B cell (primary cell): Measurements from ENCODE around the gene RALBP1. TPM values are rescaled to one million over a fixed set of nuclear protein-coding genes. Genes with fewer than 3 reads are reported as not detected.

ENCODE experiments used
- ATAC-seq: fragments of 200-7000 bp; cut with Tn5 transposase; one replicate; pipeline ENCODE4 v1.10.0; 2021; ENCODE audit warnings: low read depth, mild to moderate bottlenecking, moderate number of reproducible peaks, moderate library complexity
- CTCF ChIA-PET: fragments of 350-600 bp; sonication (Branson Sonifier 250); formaldehyde crosslinking; loops from one replicate; lab custom pipeline; 2021; ENCODE audit warnings: antibody characterized with exemption, inconsistent platforms; lab: Charles Lee
- POLR2A ChIA-PET: fragments of 350-600 bp; sonication (Branson Sonifier 250); formaldehyde crosslinking; loops from one replicate; lab custom pipeline; 2021; ENCODE audit warnings: antibody characterized with exemption; lab: Charles Lee
- DNase-seq: peaks from one replicate; pipeline ENCODE4 v3.0.0; 2013
- H2AFZ ChIP-seq: 2 replicates; pipeline ENCODE4 v1.6.1; 2012; ENCODE audit warnings: mild to moderate bottlenecking, low read depth, low read length; ENCODE audit not compliant: insufficient read depth, poor library complexity, severe bottlenecking
- H3K27ac ChIP-seq, 2 donors: 1 replicate in 1 of 2; 2 replicates in 1 of 2; pipeline ENCODE4 v1.5.1; 2012 to 2013; ENCODE audit warnings: low read length in 2 of 2, mild to moderate bottlenecking in 2 of 2, moderate library complexity in 1 of 2
- H3K27me3 ChIP-seq, 4 experiments: fragments of 200-600 bp in 1 of 4; sonication (generic) in 1 of 4; replicated peaks in 1 of 4; 1 replicate in 2 of 4; 2 replicates in 2 of 4; pipeline versions ENCODE4 v1.6.1 to v1.7.0; 2013 to 2016; ENCODE audit warnings: low read length in 3 of 4, mild to moderate bottlenecking in 2 of 4, mixed read lengths in 1 of 4, moderate library complexity in 1 of 4; ENCODE audit not compliant: insufficient read depth in 4 of 4, control insufficient read depth in 3 of 4; ENCODE audit errors: control extremely low read depth in 1 of 4
- H3K36me3 ChIP-seq, 2 experiments: replicated peaks in 1 of 2; 1 replicate in 1 of 2; 2 replicates in 1 of 2; pipeline versions ENCODE4 v1.6.1 to v1.7.1; 2013; ENCODE audit warnings: low read length in 1 of 2; ENCODE audit not compliant: insufficient read depth in 2 of 2, control insufficient read depth in 1 of 2; ENCODE audit errors: control extremely low read depth in 1 of 2, extremely low read depth in 1 of 2
- H3K4me1 ChIP-seq, 2 donors: fragments of 200-600 bp in 1 of 2; sonication (generic) in 1 of 2; 1 replicate in 1 of 2; 2 replicates in 1 of 2; pipeline versions ENCODE4 v1.5.1 to v1.6.1; 2013 to 2017; ENCODE audit warnings: low read length in 2 of 2; ENCODE audit not compliant: control insufficient read depth in 2 of 2, insufficient read depth in 2 of 2
- H3K4me2 ChIP-seq: replicated peaks from 2 replicates; pipeline ENCODE3; 2012; ENCODE audit warnings: mild to moderate bottlenecking, low read depth, low read length; ENCODE audit not compliant: poor library complexity, severe bottlenecking
- H3K4me3 ChIP-seq, 5 experiments: fragments of 200-600 bp in 1 of 5; sonication (generic) in 1 of 5; 1 replicate in 3 of 5; 2 replicates in 2 of 5; pipeline versions ENCODE4 v1.5.1 to v1.7.0; 2011 to 2016; ENCODE audit warnings: low read length in 4 of 5, mild to moderate bottlenecking in 4 of 5, low read depth in 2 of 5, control low read depth in 1 of 5, moderate library complexity in 1 of 5; ENCODE audit not compliant: insufficient read depth in 1 of 5; ENCODE audit errors: control extremely low read depth in 1 of 5, extremely low read depth in 1 of 5
- H3K79me2 ChIP-seq: fragments of 200-600 bp; sonication (generic); one replicate; pipeline ENCODE4 v1.6.0; 2016; ENCODE audit warnings: low read length; ENCODE audit not compliant: control insufficient read depth, insufficient read depth
- H3K9ac ChIP-seq: fragments of 200-600 bp; sonication (generic); 2 replicates; pipeline ENCODE4 v1.6.1; 2017; ENCODE audit warnings: mild to moderate bottlenecking, low read length, moderate library complexity
- H3K9me3 ChIP-seq, 3 donors: one replicate each; pipeline versions ENCODE4 v1.6.1 to v1.7.1; 2013; ENCODE audit warnings: low read length in 2 of 3; ENCODE audit not compliant: control insufficient read depth in 2 of 3, insufficient read depth in 1 of 3; ENCODE audit errors: control extremely low read depth in 1 of 3
- H4K20me1 ChIP-seq: 2 replicates; pipeline ENCODE4 v1.6.0; 2012; ENCODE audit warnings: mild to moderate bottlenecking, low read length; ENCODE audit not compliant: insufficient read depth, control insufficient read depth, poor library complexity, severe bottlenecking
- H3K27ac Mint-ChIP-seq: one replicate; pipeline ENCODE4 v1.8.0; 2021; ENCODE audit warnings: mixed read lengths
- H3K27me3 Mint-ChIP-seq: one replicate; pipeline ENCODE4 v1.8.0; 2021; ENCODE audit warnings: mixed read lengths
- H3K4me1 Mint-ChIP-seq: one replicate; pipeline ENCODE4 v1.8.0; 2021; ENCODE audit warnings: mixed read lengths
- H3K4me3 Mint-ChIP-seq: one replicate; pipeline ENCODE4 v1.8.0; 2021; ENCODE audit warnings: mixed read lengths
- H3K9me3 Mint-ChIP-seq: one replicate; pipeline ENCODE4 v1.8.0; 2022; ENCODE audit warnings: mixed read lengths; ENCODE audit not compliant: insufficient read depth
- CTCF ChIP-seq: fragments of 200-600 bp; IDR thresholded peaks from one replicate; pipeline ENCODE4 v1.8.0; 2022; ENCODE audit warnings: antibody characterized with exemption, mild to moderate bottlenecking
- EZH2 ChIP-seq: IDR thresholded peaks from 2 replicates; pipeline ENCODE4 v1.6.1; 2012; ENCODE audit warnings: borderline replicate concordance, low read depth, mild to moderate bottlenecking, moderate library complexity, low read length; ENCODE audit not compliant: insufficient read depth, poor library complexity, severe bottlenecking
- WGBS: methylation state at CpG from one replicate; pipeline ENCODE4 v1.1.5; 2013; ENCODE audit warnings: missing lambda C conversion rate; ENCODE audit not compliant: insufficient coverage; 5-methylcytosine and 5-hydroxymethylcytosine counted together
- intact Hi-C: fragments of 100-400 bp; cut with micrococcal nuclease; formaldehyde crosslinking; loops from one replicate; pipeline ENCODE4 v1.10.0; 2022
- polyA plus RNA-seq: library from polyadenylated mRNA; depleted of rRNA; stranded (reverse); fragments of >200 nt; gene quantifications from 2 replicates; pipeline ENCODE4 v1.2.3, GENCODE V29; 2012
- total RNA-seq, 2 donors: library from RNA; stranded (reverse); fragments of 120-200 nt in 1 of 2; gene quantifications; 1 replicate in 1 of 2; 2 replicates in 1 of 2; pipeline versions ENCODE4 v1.2.3 to v1.2.4, GENCODE V29; 2013 to 2022

The RALBP1 gene
- total and polyA plus RNA-seq, 2 donors (not counting 1 experiment from before 2014, with no cell fraction given), result 14.9 to 38.0 TPM

GRCh38 chr18:9574473-9575115 is 99.3 kb downstream of the RALBP1 start:
- H3K4me2 ChIP-seq, result no peak overlapping the region
- ATAC-seq (no peak), DNase-seq (no peak)
- ChIA-PET POLR2A (no interaction called here), CTCF (interaction anchor here (1.2 to 2.1 kb wide), 3 partner anchors 8 to 196 kb away, joined by 3 to 9 read pairs (median 8); no protein-coding TSS in a partner anchor)
- 100% methylated on average over 3 of the region's 7 CpGs for WGBS
- no peak overlapping the region for H3K27ac Mint-ChIP-seq
- H3K9me3 Mint-ChIP-seq, result no peaks in the 10 kb centered on the region
- no peaks in the 10 kb centered on the region for H3K9me3 ChIP-seq
- H3K9ac ChIP-seq, result no peak overlapping the region
- no peaks in the 10 kb centered on the region for H3K27me3 ChIP-seq
- no peak overlapping the region for H2AFZ ChIP-seq
- no peak for TF ChIP-seq CTCF
- TF ChIP-seq EZH2, result no peak
- H3K27me3 Mint-ChIP-seq, result no peaks in the 10 kb centered on the region
- peaks cover 2 to 29% of the 10 kb centered on the region in 2 experiments for H3K36me3 ChIP-seq
- H3K27ac ChIP-seq, result no peak overlapping the region
- H3K4me3 Mint-ChIP-seq, result no peak overlapping the region
- no peaks in the 10 kb centered on the region for H3K4me1 Mint-ChIP-seq
- no peaks in the 10 kb centered on the region for H3K79me2 ChIP-seq
- intact Hi-C loops, result loop anchor here (1.0 kb wide), 2 partner anchors 99 to 197 kb away; no protein-coding TSS in a partner anchor
- H3K4me1 ChIP-seq, result no peaks in the 10 kb centered on the region
- no peaks in the 10 kb centered on the region for H4K20me1 ChIP-seq
- H3K4me3 ChIP-seq, result no peak overlapping the region

GRCh38 chr18:9575558-9575957 is 100.2 kb downstream of the RALBP1 start:
- CTCF ChIA-PET, result interaction anchor here (0.8 to 2.1 kb wide), 9 partner anchors 9 to 282 kb away, joined by 3 to 9 read pairs (median 3); no protein-coding TSS in a partner anchor
- Mint-ChIP-seq H3K27me3 (no peaks in the 10 kb centered on the region), H3K27ac (no peak overlapping the region), H3K4me3 (no peak overlapping the region), H3K9me3 (no peaks in the 10 kb centered on the region), H3K4me1 (no peaks in the 10 kb centered on the region)
- Histone ChIP-seq H3K4me1 (no peaks in the 10 kb centered on the region), H3K27ac (no peak overlapping the region), H3K27me3 (no peaks in the 10 kb centered on the region), H3K4me3 (no peak overlapping the region), H3K9me3 (no peaks in the 10 kb centered on the region), H4K20me1 (no peaks in the 10 kb centered on the region), H2AFZ (no peak overlapping the region), H3K79me2 (no peaks in the 10 kb centered on the region), H3K4me2 (no peak overlapping the region), H3K9ac (no peak overlapping the region), H3K36me3 (peaks cover 1 to 24% of the 10 kb centered on the region in 2 experiments)
- 33% methylated on average over 1 of the region's 5 CpGs for WGBS
- DNase-seq (peak; percentile 56), ATAC-seq (peak; percentile 33)
- POLR2A ChIA-PET, result no interaction called here
- intact Hi-C loops, result loop anchor here (1.0 kb wide), 2 partner anchors 98 to 196 kb away; no protein-coding TSS in a partner anchor
- TF ChIP-seq CTCF (peak; percentile 66), EZH2 (no peak)
